Endodermal cell (in vitro differentiated cells): ENCODE results near the gene UBE2G1. TPM values are rescaled to one million over a fixed set of nuclear protein-coding genes. Genes with fewer than 3 reads are reported as not detected.

Experiments used
- DNase-seq: peaks from one replicate; pipeline ENCODE4 v3.0.0-alpha.2; 2017
- H3K27ac ChIP-seq: 2 replicates; pipeline ENCODE4 v1.5.1; 2013; ENCODE audit warnings: mild to moderate bottlenecking, low read depth, low read length, moderate library complexity
- H3K27me3 ChIP-seq: 2 replicates; pipeline ENCODE4 v1.6.1; 2013; ENCODE audit warnings: mild to moderate bottlenecking, low read length, moderate library complexity; ENCODE audit not compliant: insufficient read depth, control insufficient read depth, poor library complexity, severe bottlenecking
- H3K36me3 ChIP-seq: 2 replicates; pipeline ENCODE4 v1.7.0; 2013; ENCODE audit warnings: mild to moderate bottlenecking, low read length, moderate library complexity; ENCODE audit not compliant: control insufficient read depth, insufficient read depth
- H3K4me1 ChIP-seq: one replicate; pipeline ENCODE4 v1.7.0; 2013; ENCODE audit warnings: low read length; ENCODE audit not compliant: control insufficient read depth, insufficient read depth
- H3K4me3 ChIP-seq: 2 replicates; pipeline ENCODE4 v1.5.1; 2013; ENCODE audit warnings: mild to moderate bottlenecking, low read length, moderate library complexity
- H3K9ac ChIP-seq: 2 replicates; pipeline ENCODE4 v1.6.1; 2013; ENCODE audit warnings: mild to moderate bottlenecking, low read length, moderate library complexity; ENCODE audit not compliant: poor library complexity, severe bottlenecking; ENCODE audit errors: extremely low read depth
- H3K9me3 ChIP-seq: 2 replicates; pipeline ENCODE4 v1.6.1; 2013; ENCODE audit warnings: mild to moderate bottlenecking, low read length, moderate library complexity; ENCODE audit not compliant: control insufficient read depth
- H3K27ac Mint-ChIP-seq: 2 replicates; pipeline ENCODE4 v1.8.0; 2020; ENCODE audit warnings: mixed read lengths
- H3K27me3 Mint-ChIP-seq: 2 replicates; pipeline ENCODE4 v1.8.0; 2021; ENCODE audit warnings: mild to moderate bottlenecking, mixed read lengths; ENCODE audit not compliant: insufficient read depth
- H3K36me3 Mint-ChIP-seq: 2 replicates; pipeline ENCODE4 v1.8.0; 2020; ENCODE audit warnings: low read depth, mixed read lengths
- H3K4me1 Mint-ChIP-seq: 2 replicates; pipeline ENCODE4 v1.8.0; 2020; ENCODE audit warnings: mixed read lengths
- H3K4me3 Mint-ChIP-seq: 2 replicates; pipeline ENCODE4 v1.8.0; 2020; ENCODE audit warnings: mild to moderate bottlenecking, moderate library complexity, mixed read lengths
- H3K9me3 Mint-ChIP-seq: 2 replicates; pipeline ENCODE4 v1.8.0; 2020; ENCODE audit warnings: mild to moderate bottlenecking, mixed read lengths
- WGBS, 2 experiments: methylation state at CpG; one replicate each; pipeline versions ENCODE4 v1.1.5 to v1.1.7; 2013; ENCODE audit warnings: missing lambda C conversion rate in 2 of 2, mixed read lengths in 1 of 2; ENCODE audit not compliant: insufficient coverage in 1 of 2, insufficient read length in 1 of 2; 5-methylcytosine and 5-hydroxymethylcytosine counted together
- total RNA-seq, 2 donors: library from RNA; stranded (reverse); fragmentation: NEBNext Ultra II Directional in 1 of 2; extraction: Animal tissue kit (Norgen Biotek cat#: 25700) in 1 of 2; gene quantifications; 2 replicates in 1 of 2; 3 replicates in 1 of 2; pipeline ENCODE4 v1.2.1, GENCODE V29; 2021
- TF ChIP-seq, protein P1 (sequence below): fragments of 200-600 bp; sonication (generic); conservative IDR thresholded peaks from 2 replicates; pipeline ENCODE4 v1.5.0; 2021; ENCODE audit warnings: antibody characterized with exemption, mild to moderate bottlenecking

Gene UBE2G1
- total RNA-seq, 2 donors from 2014 or later: 85.5 to 104 TPM

- Mint-ChIP-seq H3K9me3 (peaks cover 16% of the 10 kb centered on the region), H3K27ac (no peak overlapping the region), H3K36me3 (peaks cover 40% of the 10 kb centered on the region), H3K4me1 (peaks cover 9% of the 10 kb centered on the region), H3K4me3 (no peak overlapping the region), H3K27me3 (no peaks in the 10 kb centered on the region)
- no peaks in the 10 kb centered on the region for H3K27me3 ChIP-seq
- H3K27ac ChIP-seq: no peak overlapping the region
- H3K4me1 ChIP-seq: peaks cover under 1% of the 10 kb centered on the region
- 91 to 100% methylated on average over 1 to 2 of the region's 2 CpGs for WGBS, 2 experiments
- no peak overlapping the region for H3K9ac ChIP-seq
- no peaks in the 10 kb centered on the region for H3K9me3 ChIP-seq
- no peak overlapping the region for H3K4me3 ChIP-seq
- TF ChIP-seq, protein P1, sequence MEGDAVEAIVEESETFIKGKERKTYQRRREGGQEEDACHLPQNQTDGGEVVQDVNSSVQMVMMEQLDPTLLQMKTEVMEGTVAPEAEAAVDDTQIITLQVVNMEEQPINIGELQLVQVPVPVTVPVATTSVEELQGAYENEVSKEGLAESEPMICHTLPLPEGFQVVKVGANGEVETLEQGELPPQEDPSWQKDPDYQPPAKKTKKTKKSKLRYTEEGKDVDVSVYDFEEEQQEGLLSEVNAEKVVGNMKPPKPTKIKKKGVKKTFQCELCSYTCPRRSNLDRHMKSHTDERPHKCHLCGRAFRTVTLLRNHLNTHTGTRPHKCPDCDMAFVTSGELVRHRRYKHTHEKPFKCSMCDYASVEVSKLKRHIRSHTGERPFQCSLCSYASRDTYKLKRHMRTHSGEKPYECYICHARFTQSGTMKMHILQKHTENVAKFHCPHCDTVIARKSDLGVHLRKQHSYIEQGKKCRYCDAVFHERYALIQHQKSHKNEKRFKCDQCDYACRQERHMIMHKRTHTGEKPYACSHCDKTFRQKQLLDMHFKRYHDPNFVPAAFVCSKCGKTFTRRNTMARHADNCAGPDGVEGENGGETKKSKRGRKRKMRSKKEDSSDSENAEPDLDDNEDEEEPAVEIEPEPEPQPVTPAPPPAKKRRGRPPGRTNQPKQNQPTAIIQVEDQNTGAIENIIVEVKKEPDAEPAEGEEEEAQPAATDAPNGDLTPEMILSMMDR: no peak
- peaks cover 23% of the 10 kb centered on the region for H3K36me3 ChIP-seq
- DNase-seq: no peak
Measured at GRCh38 chr17:4326608-4327007, 39.9 kb downstream of the UBE2G1 start.

- peaks cover 22% of the 10 kb centered on the region for H3K36me3 ChIP-seq
- H3K9ac ChIP-seq: no peak overlapping the region
- H3K4me3 ChIP-seq: no peak overlapping the region
- Mint-ChIP-seq H3K27ac (no peak overlapping the region), H3K36me3 (peaks cover 40% of the 10 kb centered on the region), H3K4me3 (no peak overlapping the region), H3K9me3 (peaks cover 16% of the 10 kb centered on the region), H3K27me3 (no peaks in the 10 kb centered on the region), H3K4me1 (peaks cover 8% of the 10 kb centered on the region)
- H3K4me1 ChIP-seq: no peaks in the 10 kb centered on the region
- H3K27me3 ChIP-seq: no peaks in the 10 kb centered on the region
- no peak overlapping the region for H3K27ac ChIP-seq
- TF ChIP-seq, protein P1: no peak
- no peaks in the 10 kb centered on the region for H3K9me3 ChIP-seq
- no peak for DNase-seq
Measured at GRCh38 chr17:4326112-4326511, 40.4 kb downstream of the UBE2G1 start.

DNA sequence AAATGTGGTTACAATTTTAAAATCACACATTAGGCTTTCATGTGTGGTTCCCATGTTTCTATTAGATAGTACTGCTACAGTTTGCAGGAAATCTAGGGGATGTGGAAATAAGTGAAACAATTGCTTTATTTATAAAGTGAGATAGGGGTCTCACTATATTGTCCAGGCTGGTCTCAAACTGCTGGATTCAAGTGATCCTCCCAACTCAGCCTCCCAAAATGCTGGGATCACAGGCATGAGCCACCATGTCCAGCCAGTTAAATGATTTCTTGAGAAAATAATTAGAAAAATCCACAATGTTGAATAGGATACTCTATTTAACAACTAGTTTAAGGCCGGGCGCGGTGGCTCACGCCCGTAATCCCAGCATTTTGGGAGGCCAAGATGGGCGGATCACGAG, 42.0 kb downstream of the UBE2G1 start:
- H3K27me3 ChIP-seq: no peaks in the 10 kb centered on the region
- Mint-ChIP-seq H3K27ac (no peak overlapping the region), H3K4me3 (no peak overlapping the region), H3K4me1 (peaks cover 2% of the 10 kb centered on the region), H3K27me3 (no peaks in the 10 kb centered on the region), H3K9me3 (peaks cover 16% of the 10 kb centered on the region), H3K36me3 (peaks cover 35% of the 10 kb centered on the region)
- peaks cover 26% of the 10 kb centered on the region for H3K36me3 ChIP-seq
- H3K9me3 ChIP-seq: no peaks in the 10 kb centered on the region
- H3K9ac ChIP-seq: no peak overlapping the region
- H3K4me1 ChIP-seq: no peaks in the 10 kb centered on the region
- H3K27ac ChIP-seq: no peak overlapping the region
- DNase-seq: no peak
- TF ChIP-seq, protein P1: no peak
- no peak overlapping the region for H3K4me3 ChIP-seq
- 96 to 100% methylated on average over 7 of the region's 7 CpGs for WGBS, 2 experiments
